GM12864 (cell line): ENCODE data around the gene CTNNA2.

Source experiments
- DNase-seq: peaks from one replicate; pipeline ENCODE4 v3.0.0-alpha.2; 2011; ENCODE audit warnings: low read depth
- H3K4me3 ChIP-seq: 2 replicates; pipeline ENCODE4 v1.5.1; 2011; ENCODE audit warnings: mild to moderate bottlenecking, low read depth, low read length, control low read depth
- TF ChIP-seq, protein P1 (sequence below): IDR thresholded peaks from 2 replicates; pipeline ENCODE4 v1.5.1; 2011; ENCODE audit warnings: low read depth, mild to moderate bottlenecking, moderate library complexity, low read length, control low read depth, inconsistent platforms; ENCODE audit errors: missing control alignments

CTNNA2 gene

GRCh38 chr2:80001701-80002101 lies 488.9 kb downstream of the CTNNA2 start:
- H3K4me3 ChIP-seq, result no peak overlapping the region
- DNase-seq, result no peak
- TF ChIP-seq, protein P1, sequence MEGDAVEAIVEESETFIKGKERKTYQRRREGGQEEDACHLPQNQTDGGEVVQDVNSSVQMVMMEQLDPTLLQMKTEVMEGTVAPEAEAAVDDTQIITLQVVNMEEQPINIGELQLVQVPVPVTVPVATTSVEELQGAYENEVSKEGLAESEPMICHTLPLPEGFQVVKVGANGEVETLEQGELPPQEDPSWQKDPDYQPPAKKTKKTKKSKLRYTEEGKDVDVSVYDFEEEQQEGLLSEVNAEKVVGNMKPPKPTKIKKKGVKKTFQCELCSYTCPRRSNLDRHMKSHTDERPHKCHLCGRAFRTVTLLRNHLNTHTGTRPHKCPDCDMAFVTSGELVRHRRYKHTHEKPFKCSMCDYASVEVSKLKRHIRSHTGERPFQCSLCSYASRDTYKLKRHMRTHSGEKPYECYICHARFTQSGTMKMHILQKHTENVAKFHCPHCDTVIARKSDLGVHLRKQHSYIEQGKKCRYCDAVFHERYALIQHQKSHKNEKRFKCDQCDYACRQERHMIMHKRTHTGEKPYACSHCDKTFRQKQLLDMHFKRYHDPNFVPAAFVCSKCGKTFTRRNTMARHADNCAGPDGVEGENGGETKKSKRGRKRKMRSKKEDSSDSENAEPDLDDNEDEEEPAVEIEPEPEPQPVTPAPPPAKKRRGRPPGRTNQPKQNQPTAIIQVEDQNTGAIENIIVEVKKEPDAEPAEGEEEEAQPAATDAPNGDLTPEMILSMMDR, result no peak

GRCh38 chr2:80002112-80002511 lies 489.3 kb downstream of the CTNNA2 start:
- TF ChIP-seq, protein P1, result no peak
- no peak for DNase-seq
- H3K4me3 ChIP-seq, result no peak overlapping the region

GRCh38 chr2:80002568-80003157 lies 489.8 kb downstream of the CTNNA2 start:
- no peak for DNase-seq
- TF ChIP-seq, protein P1, result no peak

GRCh38 chr2:80007777-80008503 lies 495.1 kb downstream of the CTNNA2 start:
- DNase-seq, result no peak
- no peak overlapping the region for H3K4me3 ChIP-seq
- TF ChIP-seq, protein P1, result no peak

More at GRCh38 chr2:80002568-80003157, 489.8 kb downstream of the CTNNA2 start:
- no peak overlapping the region for H3K4me3 ChIP-seq

- TF ChIP-seq, protein P1, result no peak
- no peak for DNase-seq
- no peak overlapping the region for H3K4me3 ChIP-seq
These were observed 495.7 kb downstream of the CTNNA2 start for GRCh38 chr2:80008596-80008995.

DNA sequence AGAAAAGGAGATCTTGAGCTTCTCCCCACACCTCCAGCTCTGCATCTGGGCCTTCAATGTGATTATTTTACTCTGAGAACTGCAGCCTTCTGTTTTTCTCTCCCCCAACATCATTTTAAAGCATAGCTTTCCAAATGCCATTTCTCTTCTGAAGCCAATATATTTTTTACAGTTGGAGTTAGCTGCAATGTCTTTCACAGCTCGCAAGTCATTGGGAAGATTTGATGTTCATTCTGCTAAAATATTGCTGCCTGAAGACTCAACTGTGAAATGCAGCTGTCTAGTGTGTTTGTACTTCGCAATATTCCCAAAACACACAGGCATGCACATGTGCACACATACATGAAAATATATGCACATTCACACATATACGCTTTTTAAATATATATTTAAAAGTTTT lies 496.4 kb downstream of the CTNNA2 start:
- DNase-seq, result no peak
- TF ChIP-seq, protein P1, result no peak
- H3K4me3 ChIP-seq, result no peak overlapping the region
